ENCODE results near the gene PRPS1L1.

The PRPS1L1 gene

DNA sequence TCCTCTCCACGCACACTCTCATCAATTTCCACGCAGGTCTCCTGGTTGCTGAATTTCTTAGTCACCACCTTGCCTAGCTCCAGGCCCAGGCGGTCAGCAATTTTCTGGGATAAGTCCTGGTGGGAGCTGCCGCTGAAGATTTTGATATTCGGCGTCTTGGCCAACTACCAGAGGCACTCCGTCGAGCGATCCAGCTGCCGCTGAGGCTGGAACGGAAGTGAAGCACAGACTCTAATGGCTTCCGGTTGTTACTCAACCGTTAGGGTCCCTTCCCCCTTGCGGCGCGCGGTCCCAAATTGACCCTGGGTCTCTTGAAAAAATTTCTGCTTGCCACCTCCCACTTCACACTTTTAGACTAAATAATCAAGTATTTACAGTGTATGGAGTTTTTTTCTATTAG lies at the start of gene PRPS1L1:
TSS of gene PRPS1L1 (minus strand) at position 219 of the 400 bp plus-strand sequence.
- TF ChIP-seq CTCF (conservative IDR thresholded peaks at IDR 0.05; ENCODE audit: low read depth, low read length) = no peak
- no peak within 1 kb of the TSS for H3K4me3 ChIP-seq (ENCODE audit: low read depth, low read length)
- DNase-seq (ENCODE audit: low read depth) = no peak

DNA sequence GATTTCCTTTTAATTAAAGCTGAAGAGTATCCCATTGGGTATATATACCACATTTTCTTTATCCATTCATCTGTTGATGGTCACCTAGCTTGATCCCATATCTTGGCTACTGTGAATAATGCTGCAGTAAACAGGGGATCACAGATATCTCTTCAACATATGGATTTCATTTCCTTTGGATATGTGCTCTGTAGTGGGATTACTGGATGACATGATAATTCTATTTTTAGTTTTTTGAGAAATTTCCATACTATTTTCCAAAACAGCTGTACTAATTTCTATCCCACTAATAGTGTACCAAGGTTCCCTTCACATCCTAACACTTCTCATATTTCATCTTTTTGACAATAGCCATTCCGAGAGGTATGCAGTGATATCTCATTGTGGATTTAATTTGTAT lies 48.8 kb upstream of the PRPS1L1 start:
- H3K4me3 ChIP-seq (ENCODE audit: low read depth, low read length) = no peak overlapping the region
- no peak for TF ChIP-seq CTCF (conservative IDR thresholded peaks at IDR 0.05; ENCODE audit: low read depth, low read length)
- DNase-seq (ENCODE audit: low read depth) = no peak

- no peak for TF ChIP-seq CTCF (conservative IDR thresholded peaks at IDR 0.05; ENCODE audit: low read depth, low read length)
- no peak overlapping the region for H3K4me3 ChIP-seq (ENCODE audit: low read depth, low read length)
- no peak for DNase-seq (ENCODE audit: low read depth)
These were observed 41.1 kb upstream of the PRPS1L1 start for GRCh38 chr7:18068745-18069144.

- no peak overlapping the region for H3K4me3 ChIP-seq (ENCODE audit: low read depth, low read length)
- TF ChIP-seq CTCF (conservative IDR thresholded peaks at IDR 0.05; ENCODE audit: low read depth, low read length) = peak; percentile 66
- DNase-seq (ENCODE audit: low read depth) = peak; percentile 34
These were observed 36.7 kb upstream of the PRPS1L1 start for GRCh38 chr7:18064242-18064838.

DNA sequence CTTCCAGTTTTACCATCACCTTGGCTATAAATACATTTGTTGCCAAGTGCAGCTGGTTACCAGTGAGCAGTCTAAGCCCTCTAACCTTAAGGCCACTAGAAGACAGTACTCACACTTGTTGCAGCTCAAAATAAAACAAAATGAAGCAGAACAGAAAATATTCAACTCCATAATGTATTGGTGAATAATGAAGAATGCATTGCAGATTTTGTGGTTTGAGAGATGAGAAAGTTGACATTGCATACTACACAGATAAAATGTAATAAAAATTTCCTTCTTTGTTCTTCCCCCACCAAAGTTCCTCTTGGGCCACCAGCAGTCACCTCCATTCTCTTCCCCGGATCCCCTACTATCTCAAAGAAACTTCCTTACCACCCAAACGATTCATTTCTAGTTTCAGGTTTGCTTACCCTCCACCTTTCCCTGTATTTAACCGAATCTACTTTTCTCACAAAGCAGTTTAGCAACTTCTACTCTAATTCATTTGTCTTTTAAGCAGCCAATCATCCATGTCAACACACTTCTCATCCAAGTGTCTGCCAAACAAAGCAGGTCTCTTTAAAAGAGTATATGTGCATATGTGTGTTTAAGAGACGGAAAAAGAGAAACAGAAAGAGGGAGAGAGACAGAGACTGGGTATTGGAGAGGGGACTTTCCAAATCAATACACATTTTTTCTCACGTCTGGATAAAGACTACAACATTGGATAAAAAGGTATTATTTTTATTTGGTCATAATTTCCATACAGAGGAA lies 35.7 kb upstream of the PRPS1L1 start:
- H3K4me3 ChIP-seq (ENCODE audit: low read depth, low read length) = no peak overlapping the region
- DNase-seq (ENCODE audit: low read depth) = no peak
- TF ChIP-seq CTCF (conservative IDR thresholded peaks at IDR 0.05; ENCODE audit: low read depth, low read length) = no peak

DNA sequence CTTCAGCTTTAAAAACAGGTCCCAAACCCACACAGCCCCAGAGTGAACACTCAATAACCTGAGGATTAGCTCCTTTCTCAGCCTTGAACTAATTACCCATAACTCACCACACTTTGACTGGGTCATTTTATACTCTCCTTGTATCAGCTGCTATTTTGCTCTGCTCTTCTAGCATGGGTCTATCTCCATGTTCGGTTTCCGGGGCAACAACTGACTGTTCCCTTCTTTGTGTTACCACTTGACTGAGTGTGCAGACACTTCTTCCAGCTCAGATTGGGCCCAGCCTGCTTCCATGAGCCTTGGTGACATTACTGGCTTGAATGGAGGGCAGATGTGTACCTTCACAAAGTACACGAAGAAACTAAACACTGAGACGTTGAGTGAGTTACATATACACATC lies 31.5 kb upstream of the PRPS1L1 start:
- TF ChIP-seq CTCF (conservative IDR thresholded peaks at IDR 0.05; ENCODE audit: low read depth, low read length) = no peak
- no peak for DNase-seq (ENCODE audit: low read depth)
- H3K4me3 ChIP-seq (ENCODE audit: low read depth, low read length) = no peak overlapping the region

DNA sequence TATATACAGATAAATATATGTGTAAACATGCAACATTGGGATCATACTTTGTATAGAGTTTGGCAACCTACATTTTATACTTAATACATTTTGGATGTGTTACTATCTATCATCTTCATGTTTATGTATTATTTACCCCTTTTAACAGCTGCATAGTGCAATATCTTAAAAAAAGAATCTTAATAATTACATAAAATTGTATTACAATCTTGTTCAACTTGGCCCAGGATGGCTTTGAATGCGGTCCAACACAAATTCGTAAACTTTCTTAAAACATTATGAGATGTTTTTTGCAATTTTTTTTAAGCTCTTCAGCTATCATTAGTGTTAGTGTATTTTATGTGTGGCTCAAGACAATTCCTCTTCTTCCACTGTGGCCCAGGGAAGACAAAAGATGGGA lies 26.3 kb upstream of the PRPS1L1 start:
- TF ChIP-seq CTCF (conservative IDR thresholded peaks at IDR 0.05; ENCODE audit: low read depth, low read length) = no peak
- no peak for DNase-seq (ENCODE audit: low read depth)
- no peak overlapping the region for H3K4me3 ChIP-seq (ENCODE audit: low read depth, low read length)

Measured in choroid plexus epithelial cell (primary cell).